ENCODE data around the gene SPECC1L.

SPECC1L gene

GRCh38 chr22:24431309-24432034 lies 160.8 kb downstream of the SPECC1L start:
- DNase-seq (ENCODE audit: low read depth), result no peak

- no peak for DNase-seq (ENCODE audit: low read depth)
These were observed 161.6 kb downstream of the SPECC1L start for GRCh38 chr22:24432059-24432853.

GRCh38 chr22:24433001-24433827 lies 162.6 kb downstream of the SPECC1L start:
- no peak for DNase-seq (ENCODE audit: low read depth)

- DNase-seq (ENCODE audit: low read depth), result no peak
These were observed 163.3 kb downstream of the SPECC1L start for GRCh38 chr22:24433828-24434470.

DNA sequence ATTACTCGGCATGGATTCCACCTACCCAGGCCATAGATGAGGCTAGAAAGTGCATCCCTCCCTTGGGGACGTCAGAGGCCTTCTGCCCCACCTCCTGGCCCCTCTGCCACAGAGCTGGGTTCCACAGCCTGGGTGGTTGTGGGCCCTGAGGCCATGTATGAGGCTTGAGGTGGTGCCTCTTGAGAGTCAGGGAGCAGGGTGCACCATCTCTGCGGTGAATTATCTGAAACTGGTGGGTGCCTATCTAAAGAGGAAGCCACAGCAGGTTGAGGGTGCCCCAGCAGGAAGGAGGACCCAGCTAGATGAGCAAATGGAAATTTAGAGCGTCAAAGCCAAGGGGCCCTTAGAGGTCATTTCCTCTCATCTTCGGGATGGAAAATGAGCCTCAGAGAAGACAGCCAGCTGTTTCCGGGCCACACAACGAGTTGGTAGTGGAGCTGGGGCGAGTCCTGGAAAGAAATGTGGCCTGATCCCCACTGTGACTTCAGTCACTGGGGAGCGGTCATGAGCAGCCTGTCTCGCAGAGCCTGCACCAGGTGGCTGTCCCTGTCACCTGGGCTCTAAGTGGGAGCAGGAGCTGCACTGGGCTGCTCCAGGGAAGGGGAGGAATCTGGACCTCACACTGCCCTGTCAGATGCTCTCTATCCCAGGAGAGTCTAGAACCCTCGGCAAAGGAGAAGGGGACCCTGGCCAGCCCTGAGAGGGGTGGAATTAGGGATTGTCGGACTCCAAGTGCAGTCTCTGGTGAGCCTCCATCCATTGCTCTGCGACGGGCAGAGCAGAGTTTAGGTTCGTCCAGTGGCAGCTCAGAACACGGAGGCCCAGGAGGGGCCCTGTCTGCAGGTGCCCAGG lies 164.1 kb downstream of the SPECC1L start:
- no peak for DNase-seq (ENCODE audit: low read depth)

DNA sequence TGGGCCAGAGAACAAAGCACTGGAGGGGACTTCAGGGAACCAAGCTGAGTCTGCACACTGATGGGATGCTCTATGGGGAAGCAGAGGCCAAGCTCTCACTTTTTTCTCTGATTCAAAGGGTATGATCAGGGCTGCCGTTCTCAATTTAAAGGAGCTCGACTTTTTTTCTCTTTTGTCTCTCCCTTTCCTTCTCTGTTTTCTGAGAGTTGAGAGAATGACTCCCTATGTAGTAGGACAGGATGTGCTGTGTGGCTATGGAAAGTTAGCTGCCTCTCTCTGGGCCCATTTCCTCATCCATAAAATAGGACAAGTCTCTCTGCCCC lies 164.7 kb downstream of the SPECC1L start:
- no peak for DNase-seq (ENCODE audit: low read depth)

GRCh38 chr22:24435861-24436371 lies 165.3 kb downstream of the SPECC1L start:
- no peak for DNase-seq (ENCODE audit: low read depth)

DNA sequence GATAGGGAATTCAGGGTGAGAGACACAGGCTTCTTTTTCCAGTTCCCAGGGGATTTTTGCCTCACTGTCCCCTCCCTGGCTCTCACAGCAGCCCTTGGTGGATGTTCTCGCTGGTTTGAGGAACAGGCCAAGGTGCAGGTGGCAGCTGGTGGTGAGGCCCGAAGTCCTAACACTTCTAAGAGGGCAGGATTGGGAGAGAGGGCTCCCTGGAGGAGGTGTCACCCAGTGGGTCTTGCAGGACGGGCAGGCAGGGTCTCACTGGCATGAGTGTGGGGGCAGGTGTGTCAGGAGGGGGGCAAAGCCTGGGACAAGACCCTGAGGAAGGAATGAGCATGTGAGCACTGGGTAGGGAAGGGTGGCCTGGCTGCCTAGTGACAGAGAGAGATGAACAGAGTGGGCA lies 165.9 kb downstream of the SPECC1L start:
- DNase-seq (ENCODE audit: low read depth), result no peak

DNA sequence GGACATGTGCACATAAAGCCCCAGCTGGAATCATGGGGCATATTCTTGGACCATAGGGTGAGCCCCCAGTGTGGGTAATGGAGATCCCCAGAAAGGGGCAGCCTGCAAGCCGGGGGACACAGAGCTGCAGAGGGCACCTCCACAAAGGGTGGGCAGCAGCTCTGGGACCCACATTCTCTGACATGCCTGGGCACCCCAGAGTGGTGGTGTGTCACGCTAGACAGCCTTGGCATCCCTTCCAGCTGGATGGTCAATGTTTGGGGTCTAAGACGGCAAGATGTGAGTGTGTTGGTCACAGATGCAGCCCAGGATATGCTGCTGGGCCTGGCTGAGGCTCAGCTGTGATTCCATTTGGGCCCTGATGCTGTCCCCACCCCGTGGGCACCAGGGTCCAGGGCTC lies 166.5 kb downstream of the SPECC1L start:
- no peak for DNase-seq (ENCODE audit: low read depth)

GRCh38 chr22:24437741-24438328 lies 167.2 kb downstream of the SPECC1L start:
- DNase-seq (ENCODE audit: low read depth), result no peak

DNA sequence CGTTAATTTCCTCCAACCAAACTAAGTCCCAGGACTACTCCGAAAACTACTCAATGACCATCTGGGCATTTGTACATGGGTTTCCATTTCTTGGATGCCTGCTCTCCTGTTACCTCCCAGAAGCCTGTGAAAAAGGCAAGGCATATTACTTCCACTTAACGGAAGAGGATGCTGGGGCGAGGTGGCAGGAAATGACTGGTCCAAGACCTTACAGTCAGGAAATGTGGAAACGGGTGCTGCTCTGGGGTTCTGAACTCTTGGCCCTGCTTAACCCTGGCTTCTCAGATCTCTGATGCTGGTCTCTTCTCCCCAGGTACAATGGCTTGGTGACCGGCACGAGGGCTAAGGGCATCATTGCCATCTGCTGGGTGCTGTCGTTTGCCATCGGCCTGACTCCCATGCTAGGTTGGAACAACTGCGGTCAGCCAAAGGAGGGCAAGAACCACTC lies 169.7 kb downstream of the SPECC1L start:
- no peak for DNase-seq (ENCODE audit: low read depth)

GRCh38 chr22:24440718-24441405 lies 170.2 kb downstream of the SPECC1L start:
- no peak for DNase-seq (ENCODE audit: low read depth)

GRCh38 chr22:24441406-24442351 lies 171.0 kb downstream of the SPECC1L start:
- DNase-seq (ENCODE audit: low read depth), result no peak

DNA sequence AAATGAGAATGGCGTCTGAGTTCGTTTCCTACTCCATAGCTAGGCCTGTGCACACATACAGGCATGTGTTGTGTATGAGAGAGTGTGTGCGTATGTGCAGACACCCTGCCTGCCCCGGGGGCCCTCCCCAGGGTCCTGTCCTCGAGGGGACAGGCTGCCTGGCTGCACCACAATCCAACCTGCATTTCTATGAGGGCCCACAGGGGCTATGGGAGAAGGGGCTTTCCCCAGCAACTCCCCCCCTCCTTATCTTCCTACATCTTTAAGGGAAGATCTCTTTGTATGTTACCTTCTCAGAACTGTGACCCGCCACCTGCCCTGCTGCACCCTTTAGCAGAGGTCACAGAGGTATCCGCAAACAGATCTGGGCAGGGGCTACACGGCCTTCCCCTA lies 171.7 kb downstream of the SPECC1L start:
- no peak for DNase-seq (ENCODE audit: low read depth)

DNA sequence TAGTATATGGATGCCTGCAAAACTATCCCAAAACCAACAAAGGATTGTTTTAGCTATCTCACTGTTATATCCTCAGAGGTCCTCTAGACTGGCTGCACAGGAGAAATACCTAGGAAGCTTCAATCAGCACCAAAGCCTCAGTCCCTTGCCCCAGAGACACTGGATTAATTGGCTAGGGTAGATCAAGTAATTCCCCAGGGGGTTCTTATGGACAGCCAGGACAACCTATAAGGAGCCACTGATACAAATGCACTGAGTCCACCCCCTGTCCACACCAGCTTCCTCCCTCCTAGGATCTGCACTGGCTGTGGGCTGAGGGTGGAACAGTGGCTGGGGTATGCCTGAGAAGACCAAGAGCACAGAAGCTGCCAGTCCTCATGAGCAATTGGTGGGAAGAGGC lies 173.0 kb downstream of the SPECC1L start:
- no peak for DNase-seq (ENCODE audit: low read depth)

- DNase-seq (ENCODE audit: low read depth), result no peak
These were observed 173.6 kb downstream of the SPECC1L start for GRCh38 chr22:24444251-24444650.

DNA sequence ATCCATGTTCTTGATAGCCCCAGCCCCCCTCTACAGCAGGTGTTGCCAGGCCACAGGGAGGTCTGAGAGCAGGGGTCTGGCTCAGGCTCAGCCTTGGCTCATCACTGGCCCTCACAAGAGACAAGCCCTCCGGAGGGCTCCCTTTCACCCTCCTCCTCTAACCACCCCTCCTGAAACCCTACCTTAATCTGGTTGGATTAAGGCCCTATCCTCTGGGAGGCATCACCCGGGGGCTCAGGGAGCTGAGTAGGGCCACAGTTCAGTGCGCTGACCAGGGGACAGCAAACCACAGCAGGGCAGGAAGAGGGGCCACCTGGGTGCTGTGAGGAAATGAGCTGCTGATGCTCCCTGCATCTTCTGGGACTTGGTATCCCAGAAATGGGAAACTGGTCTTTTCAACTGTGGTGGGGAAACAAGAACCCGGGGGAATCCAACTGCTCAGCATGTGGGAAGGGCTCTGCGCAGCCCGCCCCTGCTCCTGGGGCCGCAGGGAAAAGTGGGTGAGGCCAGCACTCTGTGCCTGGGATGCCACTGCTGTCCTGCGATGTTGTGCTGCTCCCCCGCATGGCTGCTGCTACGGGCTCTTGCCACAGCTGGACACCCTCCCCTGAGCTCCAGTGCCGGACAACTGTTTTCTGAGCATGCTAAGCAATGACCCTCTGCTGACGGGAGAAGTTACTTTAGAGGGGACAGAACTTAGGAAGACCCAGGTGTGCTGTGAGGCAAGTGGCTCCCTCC lies 174.3 kb downstream of the SPECC1L start:
- DNase-seq (ENCODE audit: low read depth), result no peak

Data from HS-27A (cell line).